ENCODE results near the gene EYA4. TPM values are rescaled to one million over a fixed set of nuclear protein-coding genes. Genes with fewer than 3 reads are reported as not detected.

The EYA4 gene
- total RNA-seq, 1 experiment from 2014 or later = not detected

GRCh38 chr6:133376743-133377142 is 135.6 kb downstream of the EYA4 start:
- TF ChIP-seq CTCF (IDR thresholded peaks at IDR 0.05; ENCODE audit: insufficient read depth in 1 of 2, low read depth in 1 of 2, low read length in 1 of 2, severe bottlenecking in 1 of 2, unreplicated experiment in 1 of 2) = no peak
- H3K4me1 Mint-ChIP-seq (ENCODE audit: low read depth, unreplicated experiment) = no peaks in the 10 kb centered on the region
- BruUV-seq (replicated peaks) = no TSS peak

GRCh38 chr6:133377219-133377618 is 136.1 kb downstream of the EYA4 start:
- TF ChIP-seq CTCF (IDR thresholded peaks at IDR 0.05; ENCODE audit: insufficient read depth in 1 of 2, low read depth in 1 of 2, low read length in 1 of 2, severe bottlenecking in 1 of 2, unreplicated experiment in 1 of 2) = no peak
- no peaks in the 10 kb centered on the region for H3K4me1 ChIP-seq
- Mint-ChIP-seq H3K4me1 (ENCODE audit: low read depth, unreplicated experiment) (no peaks in the 10 kb centered on the region), H3K27me3 (ENCODE audit: insufficient read depth, unreplicated experiment) (peaks cover 4% of the 10 kb centered on the region), H3K9me3 (ENCODE audit: unreplicated experiment) (no peaks in the 10 kb centered on the region), H3K4me3 (ENCODE audit: unreplicated experiment) (no peak overlapping the region), H3K27ac (ENCODE audit: unreplicated experiment) (no peak overlapping the region), H3K36me3 (ENCODE audit: insufficient read depth, unreplicated experiment) (no peaks in the 10 kb centered on the region)
- no TSS peak for BruUV-seq (replicated peaks)
- POLR2A ChIA-PET = no interaction called here
- H3K36me3 ChIP-seq (ENCODE audit: control insufficient read depth, insufficient read depth, low read length) = no peaks in the 10 kb centered on the region
- no peaks in the 10 kb centered on the region for H3K9me3 ChIP-seq
- intact Hi-C loops (cut with micrococcal nuclease; ENCODE audit: unreplicated experiment) = no loop called here
- no peak for DNase-seq
- H3K27me3 ChIP-seq (replicated peaks; ENCODE audit: control insufficient read depth, insufficient read depth, low read length) = no peaks in the 10 kb centered on the region
- CTCF ChIA-PET = no interaction called here
- H3K4me3 ChIP-seq (ENCODE audit: low read depth, low read length) = no peak overlapping the region

More at GRCh38 chr6:133376743-133377142, 135.6 kb downstream of the EYA4 start:
- no peak overlapping the region for H3K4me3 ChIP-seq (ENCODE audit: low read depth, low read length)
- peaks cover 4% of the 10 kb centered on the region for H3K27me3 Mint-ChIP-seq (ENCODE audit: insufficient read depth, unreplicated experiment)
- no peaks in the 10 kb centered on the region for H3K27me3 ChIP-seq (replicated peaks; ENCODE audit: control insufficient read depth, insufficient read depth, low read length)
- POLR2A ChIA-PET = no interaction called here
- intact Hi-C loops (cut with micrococcal nuclease; ENCODE audit: unreplicated experiment) = no loop called here
- H3K4me1 ChIP-seq = no peaks in the 10 kb centered on the region
- DNase-seq = no peak
- CTCF ChIA-PET = no interaction called here
- H3K36me3 ChIP-seq (ENCODE audit: control insufficient read depth, insufficient read depth, low read length) = no peaks in the 10 kb centered on the region
- H3K4me3 Mint-ChIP-seq (ENCODE audit: unreplicated experiment) = no peak overlapping the region
- no peaks in the 10 kb centered on the region for H3K9me3 Mint-ChIP-seq (ENCODE audit: unreplicated experiment)
- no peaks in the 10 kb centered on the region for H3K9me3 ChIP-seq
- H3K36me3 Mint-ChIP-seq (ENCODE audit: insufficient read depth, unreplicated experiment) = no peaks in the 10 kb centered on the region
- no peak overlapping the region for H3K27ac Mint-ChIP-seq (ENCODE audit: unreplicated experiment)

GRCh38 chr6:133380047-133380446 is 138.9 kb downstream of the EYA4 start:
- no peak for DNase-seq
- BruUV-seq (replicated peaks) = no TSS peak
- H3K27me3 ChIP-seq (replicated peaks; ENCODE audit: control insufficient read depth, insufficient read depth, low read length) = no peaks in the 10 kb centered on the region
- H3K4me1 ChIP-seq = no peaks in the 10 kb centered on the region
- no peaks in the 10 kb centered on the region for H3K36me3 ChIP-seq (ENCODE audit: control insufficient read depth, insufficient read depth, low read length)
- Mint-ChIP-seq H3K36me3 (ENCODE audit: insufficient read depth, unreplicated experiment) (no peaks in the 10 kb centered on the region), H3K9me3 (ENCODE audit: unreplicated experiment) (no peaks in the 10 kb centered on the region), H3K27me3 (ENCODE audit: insufficient read depth, unreplicated experiment) (peaks cover 4% of the 10 kb centered on the region), H3K27ac (ENCODE audit: unreplicated experiment) (no peak overlapping the region), H3K4me3 (ENCODE audit: unreplicated experiment) (no peak overlapping the region), H3K4me1 (ENCODE audit: low read depth, unreplicated experiment) (no peaks in the 10 kb centered on the region)
- H3K4me3 ChIP-seq (ENCODE audit: low read depth, low read length) = no peak overlapping the region
- ChIA-PET POLR2A (no interaction called here), CTCF (no interaction called here)
- intact Hi-C loops (cut with micrococcal nuclease; ENCODE audit: unreplicated experiment) = no loop called here
- H3K9me3 ChIP-seq = no peaks in the 10 kb centered on the region
- TF ChIP-seq CTCF (IDR thresholded peaks at IDR 0.05; ENCODE audit: insufficient read depth in 1 of 2, low read depth in 1 of 2, low read length in 1 of 2, severe bottlenecking in 1 of 2, unreplicated experiment in 1 of 2) = no peak
